GM19238 (cell line): Measurements from ENCODE around the gene BMAL1.
A peak's percentile ranks its signal among the peaks of the same experiment; 100 is the strongest.

Experiments used
- DNase-seq: peaks from one replicate; pipeline ENCODE4 v3.0.0; 2011; ENCODE audit warnings: low spot score; ENCODE audit not compliant: insufficient read length

The BMAL1 gene

GRCh38 chr11:13339195-13340153 lies 61.9 kb downstream of the BMAL1 start:
- no peak for DNase-seq

- DNase-seq, result no peak
Measured at GRCh38 chr11:13341026-13341425, 63.4 kb downstream of the BMAL1 start.

- DNase-seq, result no peak
Measured at GRCh38 chr11:13343067-13343466, 65.5 kb downstream of the BMAL1 start.

GRCh38 chr11:13343931-13344717 lies 66.5 kb downstream of the BMAL1 start:
- DNase-seq, result peak; percentile 41

GRCh38 chr11:13344818-13345217 lies 67.2 kb downstream of the BMAL1 start:
- DNase-seq, result no peak

GRCh38 chr11:13346470-13346869 lies 68.9 kb downstream of the BMAL1 start:
- no peak for DNase-seq

- no peak for DNase-seq
Measured at GRCh38 chr11:13347901-13348300, 70.3 kb downstream of the BMAL1 start.

- DNase-seq, result no peak
Measured at GRCh38 chr11:13348305-13348704, 70.7 kb downstream of the BMAL1 start.

GRCh38 chr11:13349046-13349445 lies 71.5 kb downstream of the BMAL1 start:
- no peak for DNase-seq

GRCh38 chr11:13349581-13349980 lies 72.0 kb downstream of the BMAL1 start:
- no peak for DNase-seq

- DNase-seq, result no peak
Measured at GRCh38 chr11:13352711-13353110, 75.1 kb downstream of the BMAL1 start.

- no peak for DNase-seq
Measured at GRCh38 chr11:13354335-13354734, 76.7 kb downstream of the BMAL1 start.

GRCh38 chr11:13355191-13355590 lies 77.6 kb downstream of the BMAL1 start:
- no peak for DNase-seq

GRCh38 chr11:13357232-13357631 lies 79.6 kb downstream of the BMAL1 start:
- no peak for DNase-seq

- no peak for DNase-seq
Measured at GRCh38 chr11:13358596-13359270, 81.1 kb downstream of the BMAL1 start.

GRCh38 chr11:13362596-13363109 lies 85.1 kb downstream of the BMAL1 start:
- DNase-seq, result no peak

GRCh38 chr11:13364388-13364787 lies 86.8 kb downstream of the BMAL1 start:
- no peak for DNase-seq

GRCh38 chr11:13366266-13367026 lies 88.9 kb downstream of the BMAL1 start:
- no peak for DNase-seq

GRCh38 chr11:13367115-13367514 lies 89.5 kb downstream of the BMAL1 start:
- DNase-seq, result no peak

GRCh38 chr11:13368041-13368446 lies 90.5 kb downstream of the BMAL1 start:
- no peak for DNase-seq

- no peak for DNase-seq
Measured at GRCh38 chr11:13373216-13373615, 95.6 kb downstream of the BMAL1 start.
